ENCODE data around the gene GNG2. TPM values are rescaled to one million over a fixed set of nuclear protein-coding genes. Genes with fewer than 3 reads are reported as not detected.

Gene GNG2
- total RNA-seq, 1 donor from 2014 or later: 68.7 TPM

GRCh38 chr14:51870606-51871005 is 10.2 kb downstream of the GNG2 start:
- H3K27ac Mint-ChIP-seq: peak overlapping the region; percentile 32
- no peaks in the 10 kb centered on the region for H3K9me3 Mint-ChIP-seq
- H3K27me3 Mint-ChIP-seq: no peaks in the 10 kb centered on the region
- peaks cover 26% of the 10 kb centered on the region for H3K36me3 Mint-ChIP-seq (ENCODE audit: low read depth)
- CTCF ChIA-PET: interaction anchor here (1.4 kb wide), 1 partner anchor 25 kb away, joined by 3 read pairs; no protein-coding TSS in a partner anchor
- peaks cover 32% of the 10 kb centered on the region for H3K4me1 Mint-ChIP-seq
- TF ChIP-seq, protein P1, sequence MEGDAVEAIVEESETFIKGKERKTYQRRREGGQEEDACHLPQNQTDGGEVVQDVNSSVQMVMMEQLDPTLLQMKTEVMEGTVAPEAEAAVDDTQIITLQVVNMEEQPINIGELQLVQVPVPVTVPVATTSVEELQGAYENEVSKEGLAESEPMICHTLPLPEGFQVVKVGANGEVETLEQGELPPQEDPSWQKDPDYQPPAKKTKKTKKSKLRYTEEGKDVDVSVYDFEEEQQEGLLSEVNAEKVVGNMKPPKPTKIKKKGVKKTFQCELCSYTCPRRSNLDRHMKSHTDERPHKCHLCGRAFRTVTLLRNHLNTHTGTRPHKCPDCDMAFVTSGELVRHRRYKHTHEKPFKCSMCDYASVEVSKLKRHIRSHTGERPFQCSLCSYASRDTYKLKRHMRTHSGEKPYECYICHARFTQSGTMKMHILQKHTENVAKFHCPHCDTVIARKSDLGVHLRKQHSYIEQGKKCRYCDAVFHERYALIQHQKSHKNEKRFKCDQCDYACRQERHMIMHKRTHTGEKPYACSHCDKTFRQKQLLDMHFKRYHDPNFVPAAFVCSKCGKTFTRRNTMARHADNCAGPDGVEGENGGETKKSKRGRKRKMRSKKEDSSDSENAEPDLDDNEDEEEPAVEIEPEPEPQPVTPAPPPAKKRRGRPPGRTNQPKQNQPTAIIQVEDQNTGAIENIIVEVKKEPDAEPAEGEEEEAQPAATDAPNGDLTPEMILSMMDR (IDR thresholded peaks at IDR 0.05): no peak
- POLR2A ChIA-PET: interaction anchor here (0.6 to 6.7 kb wide), 5 partner anchors 9 to 668 kb away, joined by 3 to 59 read pairs (median 5); partner anchors contain the start of gene GNG2
- H3K4me3 Mint-ChIP-seq: peak overlapping the region; percentile 21
- ATAC-seq (ENCODE audit: low read depth): no peak
- no peak for DNase-seq
- intact Hi-C loops (cut with micrococcal nuclease): no loop called here

- Mint-ChIP-seq H3K27me3 (no peaks in the 10 kb centered on the region), H3K4me1 (peaks cover 41% of the 10 kb centered on the region), H3K27ac (peak overlapping the region; percentile 60), H3K4me3 (peak overlapping the region; percentile 42), H3K9me3 (no peaks in the 10 kb centered on the region), H3K36me3 (ENCODE audit: low read depth) (peaks cover 32% of the 10 kb centered on the region)
- ChIA-PET POLR2A (interaction anchor here (0.7 to 6.7 kb wide), 4 partner anchors 10 to 33 kb away, joined by 3 to 59 read pairs (median 4); partner anchors contain the start of gene GNG2), CTCF (interaction anchor here (1.4 to 1.5 kb wide), 2 partner anchors 11 to 23 kb away, joined by 3 to 5 read pairs; partner anchors contain the start of gene GNG2)
- ATAC-seq (ENCODE audit: low read depth) (no peak), DNase-seq (no peak)
- TF ChIP-seq, protein P1 (IDR thresholded peaks at IDR 0.05): no peak
- intact Hi-C loops (cut with micrococcal nuclease): no loop called here
Measured at GRCh38 chr14:51871846-51872245, 11.4 kb downstream of the GNG2 start.

DNA sequence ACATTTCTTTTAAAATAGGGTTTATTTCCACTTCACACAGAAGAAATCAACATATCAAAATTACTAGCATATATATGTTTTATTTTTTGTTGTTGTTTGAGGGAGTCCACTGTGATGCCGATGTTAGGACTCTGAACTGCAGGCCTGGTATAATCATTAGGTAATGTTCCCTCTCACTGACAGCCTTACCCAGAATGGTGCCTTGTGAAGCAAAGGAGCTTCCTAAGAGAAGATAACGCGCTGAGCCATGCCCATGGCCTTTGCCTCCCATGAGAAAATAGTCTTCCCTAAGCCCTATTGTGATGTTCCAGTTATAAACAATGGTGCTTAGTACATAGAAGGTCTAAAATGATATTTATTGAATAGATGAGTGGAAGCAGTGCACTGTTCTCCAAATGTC is 12.0 kb downstream of the GNG2 start:
- H3K9me3 Mint-ChIP-seq: no peaks in the 10 kb centered on the region
- intact Hi-C loops (cut with micrococcal nuclease): no loop called here
- H3K4me1 Mint-ChIP-seq: peaks cover 47% of the 10 kb centered on the region

DNA sequence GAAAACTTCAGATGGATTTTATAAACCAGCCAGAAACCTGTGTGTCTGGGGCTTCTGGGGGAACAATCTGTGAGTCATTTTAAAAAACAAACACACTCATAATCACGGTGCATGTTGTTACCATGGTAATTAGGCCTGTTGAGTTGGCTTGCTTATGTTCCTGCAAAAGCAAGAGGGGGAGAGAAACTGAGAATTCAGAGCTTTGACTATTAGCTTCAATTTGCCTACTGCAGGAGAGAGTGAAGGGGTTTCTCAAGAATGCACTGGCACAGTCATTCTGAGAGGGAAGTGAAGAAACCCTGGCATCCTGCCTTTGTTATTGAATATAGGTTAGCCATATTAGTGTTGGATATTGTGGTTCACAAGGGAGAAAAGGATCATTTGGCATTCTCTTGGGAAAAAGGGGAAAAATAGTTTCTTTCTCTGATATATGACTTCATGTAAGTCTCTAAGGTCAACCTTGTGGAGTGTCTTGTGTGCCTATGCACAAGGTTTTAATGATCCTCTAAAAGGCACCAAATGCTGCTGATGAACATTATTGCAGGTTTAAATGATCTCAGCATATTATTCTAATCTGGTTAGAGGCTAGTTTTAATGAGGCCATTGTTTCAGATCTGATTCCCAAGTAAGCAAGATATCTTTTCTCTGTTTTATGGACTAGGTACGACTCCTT is 12.9 kb downstream of the GNG2 start:
- POLR2A ChIA-PET: interaction anchor here (0.6 to 6.7 kb wide), 7 partner anchors 9 to 52 kb away, joined by 3 to 59 read pairs (median 6); partner anchors contain the start of gene GNG2

More for the DNA sequence above, 12.0 kb downstream of the GNG2 start:
- Mint-ChIP-seq H3K4me3 (no peak overlapping the region), H3K36me3 (ENCODE audit: low read depth) (peaks cover 37% of the 10 kb centered on the region), H3K27me3 (no peaks in the 10 kb centered on the region), H3K27ac (peak overlapping the region; percentile 89)
- ATAC-seq (ENCODE audit: low read depth) (no peak), DNase-seq (no peak)
- TF ChIP-seq, protein P1 (IDR thresholded peaks at IDR 0.05): no peak
- ChIA-PET POLR2A (interaction anchor here (1.2 to 6.7 kb wide), 2 partner anchors 11 to 45 kb away, joined by 3 to 59 read pairs; partner anchors contain the start of gene GNG2), CTCF (interaction anchor here (1.5 kb wide), 1 partner anchor 12 kb away, joined by 5 read pairs; the partner anchor contains the start of gene GNG2)

More for the DNA sequence above, 12.9 kb downstream of the GNG2 start:
- no peak for DNase-seq
- Mint-ChIP-seq H3K9me3 (no peaks in the 10 kb centered on the region), H3K27me3 (no peaks in the 10 kb centered on the region), H3K36me3 (ENCODE audit: low read depth) (peaks cover 46% of the 10 kb centered on the region), H3K4me1 (peaks cover 56% of the 10 kb centered on the region), H3K4me3 (peak overlapping the region; percentile 50), H3K27ac (peak overlapping the region; percentile 89)
- intact Hi-C loops (cut with micrococcal nuclease): loop anchor here (1.0 kb wide), 3 partner anchors 13 to 32 kb away; partner anchors contain the start of gene GNG2
- CTCF ChIA-PET: interaction anchor here (1.0 to 1.5 kb wide), 2 partner anchors 13 to 15 kb away, joined by 3 to 5 read pairs; partner anchors contain the start of gene GNG2
- peak; percentile 79 for ATAC-seq (ENCODE audit: low read depth)
- TF ChIP-seq, protein P1 (IDR thresholded peaks at IDR 0.05): no peak

All from activated B cell treated with CpG ODN at 0.5 μM for 24 hours (primary cell).